KMS-11 (cell line): ENCODE measurements around the gene TCP10L.
"Not testable (repeated sequence)": the region's sequence is repeated elsewhere in the genome, so short reads cannot be mapped to it uniquely, and the experiment has no call there.

Experiments used
- H2AFZ ChIP-seq: fragments of 200-600 bp; sonication (generic); 2 replicates; pipeline ENCODE4 v1.6.1; 2016; ENCODE audit warnings: antibody characterized with exemption, mixed run types, low read depth
- H3K27ac ChIP-seq: fragments of 200-600 bp; sonication (generic); 2 replicates; pipeline ENCODE4 v1.6.1; 2016; ENCODE audit warnings: mild to moderate bottlenecking, mixed run types
- H3K27me3 ChIP-seq: fragments of 200-600 bp; sonication (generic); 2 replicates; pipeline ENCODE4 v1.6.1; 2017; ENCODE audit warnings: mild to moderate bottlenecking, low read depth, mixed run types, moderate library complexity; ENCODE audit not compliant: insufficient read depth
- H3K36me3 ChIP-seq: fragments of 200-600 bp; sonication (generic); 2 replicates; pipeline ENCODE4 v1.6.1; 2017; ENCODE audit warnings: mild to moderate bottlenecking, mixed run types; ENCODE audit not compliant: insufficient read depth
- H3K4me1 ChIP-seq: fragments of 200-600 bp; sonication (generic); 2 replicates; pipeline ENCODE4 v1.6.1; 2016; ENCODE audit warnings: mild to moderate bottlenecking, low read depth, mixed run types; ENCODE audit not compliant: poor library complexity, severe bottlenecking
- H3K4me2 ChIP-seq: fragments of 200-600 bp; sonication (generic); 2 replicates; pipeline ENCODE4 v1.7.0; 2016; ENCODE audit warnings: mild to moderate bottlenecking, mixed run types
- H3K4me3 ChIP-seq: fragments of 200-600 bp; sonication (generic); IDR thresholded peaks from 2 replicates; pipeline ENCODE4 v1.6.1; 2017; ENCODE audit warnings: low read depth, low read length, mixed read lengths; ENCODE audit not compliant: insufficient read depth
- H3K79me2 ChIP-seq: fragments of 200-600 bp; sonication (generic); 2 replicates; pipeline ENCODE4 v1.6.1; 2016; ENCODE audit warnings: low read depth, mixed run types; ENCODE audit not compliant: insufficient read depth
- H3K9ac ChIP-seq: fragments of 200-600 bp; sonication (generic); 2 replicates; pipeline ENCODE4 v1.6.1; 2016; ENCODE audit warnings: mild to moderate bottlenecking, mixed run types
- H4K20me1 ChIP-seq: fragments of 200-600 bp; sonication (generic); 2 replicates; pipeline ENCODE4 v1.6.1; 2016; ENCODE audit warnings: mild to moderate bottlenecking, mixed run types; ENCODE audit not compliant: insufficient read depth
- TF ChIP-seq, protein P1 (sequence below): fragments of 200-600 bp; sonication (generic); conservative IDR thresholded peaks from 2 replicates; pipeline ENCODE4 v1.6.1; 2017; ENCODE audit warnings: low read depth, mild to moderate bottlenecking, antibody characterized with exemption, low read length, moderate library complexity, mixed read lengths

Gene TCP10L

DNA sequence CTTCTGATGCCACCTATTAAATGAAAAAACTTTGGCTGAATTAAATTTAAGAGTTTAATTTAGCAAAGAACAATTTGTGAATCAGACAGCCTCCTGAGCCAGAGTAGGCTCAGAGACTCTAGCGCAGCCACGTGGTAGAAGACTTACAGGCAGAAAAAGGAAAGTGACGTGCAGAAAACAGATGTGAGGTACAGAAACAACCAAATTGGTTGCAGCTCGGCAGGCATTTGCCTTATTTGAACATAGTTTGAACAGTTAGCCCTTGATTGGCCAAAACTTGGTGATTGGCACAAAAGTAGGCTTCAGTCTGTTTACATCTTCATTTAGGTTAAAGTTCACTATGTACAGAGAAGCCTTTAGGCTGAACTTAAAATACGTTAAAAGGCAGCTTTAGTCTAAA lies 22.9 kb downstream of the TCP10L start:
- Histone ChIP-seq H3K4me1 (no peaks in the 10 kb centered on the region), H3K4me3 (no peak overlapping the region), H3K79me2 (no peaks in the 10 kb centered on the region), H3K36me3 (no peaks in the 10 kb centered on the region), H3K9ac (no peak overlapping the region), H2AFZ (no peak overlapping the region), H3K27me3 (no peaks in the 10 kb centered on the region), H3K4me2 (no peak overlapping the region), H3K27ac (no peak overlapping the region), H4K20me1 (no peaks in the 10 kb centered on the region)
- TF ChIP-seq, protein P1, sequence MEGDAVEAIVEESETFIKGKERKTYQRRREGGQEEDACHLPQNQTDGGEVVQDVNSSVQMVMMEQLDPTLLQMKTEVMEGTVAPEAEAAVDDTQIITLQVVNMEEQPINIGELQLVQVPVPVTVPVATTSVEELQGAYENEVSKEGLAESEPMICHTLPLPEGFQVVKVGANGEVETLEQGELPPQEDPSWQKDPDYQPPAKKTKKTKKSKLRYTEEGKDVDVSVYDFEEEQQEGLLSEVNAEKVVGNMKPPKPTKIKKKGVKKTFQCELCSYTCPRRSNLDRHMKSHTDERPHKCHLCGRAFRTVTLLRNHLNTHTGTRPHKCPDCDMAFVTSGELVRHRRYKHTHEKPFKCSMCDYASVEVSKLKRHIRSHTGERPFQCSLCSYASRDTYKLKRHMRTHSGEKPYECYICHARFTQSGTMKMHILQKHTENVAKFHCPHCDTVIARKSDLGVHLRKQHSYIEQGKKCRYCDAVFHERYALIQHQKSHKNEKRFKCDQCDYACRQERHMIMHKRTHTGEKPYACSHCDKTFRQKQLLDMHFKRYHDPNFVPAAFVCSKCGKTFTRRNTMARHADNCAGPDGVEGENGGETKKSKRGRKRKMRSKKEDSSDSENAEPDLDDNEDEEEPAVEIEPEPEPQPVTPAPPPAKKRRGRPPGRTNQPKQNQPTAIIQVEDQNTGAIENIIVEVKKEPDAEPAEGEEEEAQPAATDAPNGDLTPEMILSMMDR = no peak

DNA sequence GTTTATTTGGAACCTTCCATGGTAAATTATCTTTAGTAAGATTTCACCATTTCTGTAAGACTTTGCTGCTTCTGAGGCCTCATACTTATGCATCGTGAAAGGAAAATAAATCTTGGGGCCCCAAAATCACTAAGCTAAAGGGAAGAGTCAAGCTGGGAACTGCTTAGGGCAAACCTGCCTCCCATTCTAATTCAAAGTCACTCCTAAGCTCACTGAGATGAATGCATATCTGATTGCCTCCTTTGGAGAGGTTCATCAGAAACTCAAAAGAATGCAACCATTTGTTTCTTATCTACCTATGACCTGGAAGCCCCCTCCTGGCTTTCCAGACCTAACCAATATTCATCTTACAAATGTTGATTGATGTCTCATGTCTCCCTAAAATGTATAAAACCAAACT lies 23.8 kb downstream of the TCP10L start:
- not testable (repeated sequence) for H2AFZ ChIP-seq, H3K9ac ChIP-seq, H3K4me3 ChIP-seq, H3K27ac ChIP-seq, H4K20me1 ChIP-seq, H3K4me2 ChIP-seq, H3K36me3 ChIP-seq, H3K27me3 ChIP-seq, H3K4me1 ChIP-seq, H3K79me2 ChIP-seq

DNA sequence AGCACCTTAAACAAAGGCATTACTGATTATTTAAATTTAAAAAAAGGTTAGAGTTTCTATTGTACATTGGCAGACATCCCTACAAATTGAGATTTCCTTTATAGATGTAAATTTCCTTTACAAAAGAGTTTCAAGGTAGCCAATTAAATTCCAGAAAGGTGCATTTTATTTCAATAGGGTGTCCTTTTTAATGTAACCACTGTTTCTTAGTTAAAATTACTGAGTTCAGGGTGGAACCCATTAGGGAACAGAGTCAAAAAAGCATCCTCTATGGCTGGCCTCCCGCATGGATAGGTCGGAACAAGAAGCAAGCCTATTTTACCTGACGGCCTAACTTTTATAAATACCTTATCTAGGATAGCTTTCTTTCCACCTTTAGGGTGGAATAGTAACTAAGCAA lies 24.4 kb downstream of the TCP10L start:
- Histone ChIP-seq H4K20me1 (no peaks in the 10 kb centered on the region), H3K27ac (no peak overlapping the region), H3K4me2 (no peak overlapping the region), H3K36me3 (no peaks in the 10 kb centered on the region), H3K27me3 (no peaks in the 10 kb centered on the region), H3K79me2 (no peaks in the 10 kb centered on the region), H3K4me3 (no peak overlapping the region), H3K4me1 (no peaks in the 10 kb centered on the region), H3K9ac (no peak overlapping the region), H2AFZ (no peak overlapping the region)
- TF ChIP-seq, protein P1 = no peak

DNA sequence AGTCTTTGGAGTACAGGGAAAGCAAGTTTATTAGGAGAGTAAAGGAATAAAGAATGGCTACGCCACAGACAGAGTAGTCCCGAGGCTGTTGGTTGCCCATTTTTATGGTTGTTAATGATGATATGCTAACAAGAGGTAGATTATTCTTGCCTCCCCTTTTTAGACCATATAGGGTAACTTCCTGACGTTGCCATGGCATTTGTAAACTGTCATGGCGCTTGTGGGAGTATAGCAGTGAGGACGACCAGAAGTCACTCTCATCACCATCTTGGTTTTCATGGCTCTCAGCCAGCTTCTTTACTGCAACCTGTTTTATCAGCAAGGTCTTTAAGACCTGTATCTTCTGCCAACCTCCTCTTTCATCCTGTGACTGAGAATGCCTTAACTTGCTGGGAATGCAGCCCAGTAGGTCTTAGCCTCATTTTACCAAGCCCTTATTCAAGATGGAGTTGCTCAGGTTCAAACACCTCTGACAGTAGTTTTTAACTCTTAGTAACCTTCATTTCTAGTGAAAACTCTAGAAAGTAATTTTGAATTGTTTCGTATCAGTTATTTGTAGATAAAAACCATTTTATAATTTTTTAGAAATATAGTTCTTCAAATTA lies 26.2 kb downstream of the TCP10L start:
- TF ChIP-seq, protein P1 = no peak
- no peak overlapping the region for H3K4me2 ChIP-seq
- H2AFZ ChIP-seq = no peak overlapping the region
- no peaks in the 10 kb centered on the region for H3K4me1 ChIP-seq
- no peak overlapping the region for H3K4me3 ChIP-seq
- no peak overlapping the region for H3K9ac ChIP-seq
- H3K79me2 ChIP-seq = no peaks in the 10 kb centered on the region
- H3K27me3 ChIP-seq = no peaks in the 10 kb centered on the region
- H4K20me1 ChIP-seq = no peaks in the 10 kb centered on the region
- H3K27ac ChIP-seq = no peak overlapping the region
- H3K36me3 ChIP-seq = no peaks in the 10 kb centered on the region

DNA sequence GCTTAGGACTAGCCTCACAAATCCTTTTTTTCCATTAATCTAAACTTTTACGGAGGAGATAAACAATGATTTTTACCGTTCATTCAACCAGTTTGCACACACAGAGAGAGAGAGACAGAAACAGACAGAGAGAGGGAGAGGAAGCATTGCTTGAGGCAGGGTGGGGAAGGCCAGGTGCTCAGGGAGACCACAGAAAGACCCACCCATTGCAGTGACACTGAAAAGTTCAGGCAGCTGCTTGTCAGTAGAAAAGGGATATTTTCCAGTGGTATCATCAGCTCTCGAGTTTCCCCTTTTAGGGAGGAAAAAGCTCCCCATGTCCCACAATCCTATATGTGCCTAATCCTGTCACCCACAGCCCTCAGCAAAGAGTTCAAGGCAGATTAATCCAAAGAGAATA lies 27.2 kb downstream of the TCP10L start:
- Histone ChIP-seq H4K20me1 (no peaks in the 10 kb centered on the region), H3K79me2 (no peaks in the 10 kb centered on the region), H3K9ac (no peak overlapping the region), H3K36me3 (no peaks in the 10 kb centered on the region), H3K4me3 (no peak overlapping the region), H3K4me2 (no peak overlapping the region), H3K27me3 (no peaks in the 10 kb centered on the region), H3K4me1 (no peaks in the 10 kb centered on the region), H2AFZ (no peak overlapping the region), H3K27ac (no peak overlapping the region)
- TF ChIP-seq, protein P1 = no peak
